Measurements from ENCODE around the gene PROKR2.

Gene PROKR2

GRCh38 chr20:5297280-5298004 lies 19.3 kb downstream of the PROKR2 start:
- TF ChIP-seq, protein P1, sequence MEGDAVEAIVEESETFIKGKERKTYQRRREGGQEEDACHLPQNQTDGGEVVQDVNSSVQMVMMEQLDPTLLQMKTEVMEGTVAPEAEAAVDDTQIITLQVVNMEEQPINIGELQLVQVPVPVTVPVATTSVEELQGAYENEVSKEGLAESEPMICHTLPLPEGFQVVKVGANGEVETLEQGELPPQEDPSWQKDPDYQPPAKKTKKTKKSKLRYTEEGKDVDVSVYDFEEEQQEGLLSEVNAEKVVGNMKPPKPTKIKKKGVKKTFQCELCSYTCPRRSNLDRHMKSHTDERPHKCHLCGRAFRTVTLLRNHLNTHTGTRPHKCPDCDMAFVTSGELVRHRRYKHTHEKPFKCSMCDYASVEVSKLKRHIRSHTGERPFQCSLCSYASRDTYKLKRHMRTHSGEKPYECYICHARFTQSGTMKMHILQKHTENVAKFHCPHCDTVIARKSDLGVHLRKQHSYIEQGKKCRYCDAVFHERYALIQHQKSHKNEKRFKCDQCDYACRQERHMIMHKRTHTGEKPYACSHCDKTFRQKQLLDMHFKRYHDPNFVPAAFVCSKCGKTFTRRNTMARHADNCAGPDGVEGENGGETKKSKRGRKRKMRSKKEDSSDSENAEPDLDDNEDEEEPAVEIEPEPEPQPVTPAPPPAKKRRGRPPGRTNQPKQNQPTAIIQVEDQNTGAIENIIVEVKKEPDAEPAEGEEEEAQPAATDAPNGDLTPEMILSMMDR (IDR thresholded peaks at IDR 0.05; ENCODE audit: low read depth, low read length, missing control alignments) = no peak
- peak; percentile 10 for DNase-seq (ENCODE audit: extremely low read depth, low read depth)
- H3K4me3 ChIP-seq (replicated peaks; ENCODE audit: low read depth, low read length) = no peak overlapping the region

DNA sequence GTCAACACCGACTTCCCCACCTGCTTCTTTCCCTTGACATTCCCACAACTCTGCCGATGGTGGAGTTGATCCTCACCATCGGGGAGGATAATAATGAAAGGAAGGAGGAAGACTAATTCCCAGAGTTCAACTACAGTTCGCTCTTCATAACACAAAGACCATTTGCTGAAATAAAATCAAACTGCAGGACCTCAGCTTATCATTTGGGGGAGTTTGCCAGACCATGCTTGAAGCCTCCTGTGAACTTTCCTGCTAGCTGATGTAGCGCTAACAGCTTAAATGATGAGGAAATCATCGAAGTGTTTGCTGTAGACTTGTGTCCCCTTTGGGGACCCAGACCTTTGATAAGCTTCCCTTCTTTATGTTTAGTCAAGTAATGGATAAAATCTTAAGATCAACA lies 26.2 kb downstream of the PROKR2 start:
- H3K4me3 ChIP-seq (replicated peaks; ENCODE audit: low read depth, low read length) = no peak overlapping the region
- TF ChIP-seq, protein P1 (IDR thresholded peaks at IDR 0.05; ENCODE audit: low read depth, low read length, missing control alignments) = no peak
- DNase-seq (ENCODE audit: extremely low read depth, low read depth) = no peak

DNA sequence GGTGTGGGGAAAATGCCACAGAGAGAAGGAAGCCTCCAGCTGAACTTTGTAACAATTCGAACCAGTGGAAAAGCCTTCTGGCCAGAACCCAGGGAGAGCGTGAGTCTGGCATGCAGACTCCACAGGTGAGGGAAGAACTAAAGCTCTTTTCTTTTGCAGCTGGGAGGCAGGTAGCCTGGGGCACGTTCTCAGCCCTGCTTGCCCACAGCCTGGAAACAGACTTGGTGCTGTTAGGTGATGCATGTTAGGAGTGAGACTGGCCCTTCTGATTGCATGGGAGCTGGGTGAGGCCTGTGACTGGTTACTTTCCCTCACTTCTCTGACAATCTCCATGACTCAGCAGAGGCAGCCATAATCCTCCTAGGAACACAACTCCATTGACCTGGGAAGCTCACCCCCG lies 34.2 kb downstream of the PROKR2 start:
- TF ChIP-seq, protein P1 (IDR thresholded peaks at IDR 0.05; ENCODE audit: low read depth, low read length, missing control alignments) = no peak
- DNase-seq (ENCODE audit: extremely low read depth, low read depth) = no peak
- H3K4me3 ChIP-seq (replicated peaks; ENCODE audit: low read depth, low read length) = no peak overlapping the region

DNA sequence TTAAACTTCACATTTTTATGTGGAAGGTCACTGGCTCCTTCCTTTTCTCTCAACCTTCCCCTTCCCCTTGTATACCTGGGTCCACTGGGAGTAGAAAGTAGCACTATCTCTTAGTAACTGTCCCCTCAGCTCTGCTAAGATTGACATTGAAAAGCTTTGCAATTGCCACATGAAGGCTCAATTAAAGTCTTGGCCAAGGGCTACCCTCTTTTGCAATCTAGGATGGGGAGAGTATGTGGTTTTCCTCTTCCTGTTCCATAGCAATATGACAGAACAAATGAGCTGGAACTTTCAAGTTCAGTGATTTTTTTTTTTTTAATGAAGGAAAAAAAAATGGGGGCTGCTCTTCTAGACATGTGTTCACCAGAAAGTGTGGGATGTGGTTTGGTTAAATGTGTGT lies 37.1 kb downstream of the PROKR2 start:
- no peak overlapping the region for H3K4me3 ChIP-seq (replicated peaks; ENCODE audit: low read depth, low read length)
- no peak for DNase-seq (ENCODE audit: extremely low read depth, low read depth)
- TF ChIP-seq, protein P1 (IDR thresholded peaks at IDR 0.05; ENCODE audit: low read depth, low read length, missing control alignments) = no peak

- H3K4me3 ChIP-seq (replicated peaks; ENCODE audit: low read depth, low read length) = no peak overlapping the region
- no peak for DNase-seq (ENCODE audit: extremely low read depth, low read depth)
- TF ChIP-seq, protein P1 (IDR thresholded peaks at IDR 0.05; ENCODE audit: low read depth, low read length, missing control alignments) = no peak
These were observed 44.5 kb downstream of the PROKR2 start for GRCh38 chr20:5272268-5272667.

DNA sequence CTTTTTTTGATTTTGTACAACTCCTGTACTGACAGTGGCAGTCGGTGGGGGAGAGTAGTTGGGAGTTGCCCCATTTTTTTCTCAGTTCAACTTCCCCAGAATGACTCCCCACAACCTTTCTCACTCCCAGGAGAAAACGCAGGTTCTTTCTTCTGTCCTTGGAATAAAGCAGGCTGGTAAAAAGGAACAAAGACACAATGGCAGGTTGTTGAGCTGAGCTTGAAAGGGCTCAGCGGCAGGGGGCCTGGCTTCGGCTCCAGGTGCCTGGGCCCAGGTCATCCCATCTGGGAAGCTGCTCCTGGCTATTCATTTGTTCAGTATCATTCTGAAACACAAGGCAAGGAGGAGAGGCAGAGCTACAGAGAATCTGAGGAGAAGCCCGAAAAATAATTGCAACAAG lies 46.2 kb downstream of the PROKR2 start:
- TF ChIP-seq, protein P1 (IDR thresholded peaks at IDR 0.05; ENCODE audit: low read depth, low read length, missing control alignments) = no peak
- no peak overlapping the region for H3K4me3 ChIP-seq (replicated peaks; ENCODE audit: low read depth, low read length)
- no peak for DNase-seq (ENCODE audit: extremely low read depth, low read depth)

DNA sequence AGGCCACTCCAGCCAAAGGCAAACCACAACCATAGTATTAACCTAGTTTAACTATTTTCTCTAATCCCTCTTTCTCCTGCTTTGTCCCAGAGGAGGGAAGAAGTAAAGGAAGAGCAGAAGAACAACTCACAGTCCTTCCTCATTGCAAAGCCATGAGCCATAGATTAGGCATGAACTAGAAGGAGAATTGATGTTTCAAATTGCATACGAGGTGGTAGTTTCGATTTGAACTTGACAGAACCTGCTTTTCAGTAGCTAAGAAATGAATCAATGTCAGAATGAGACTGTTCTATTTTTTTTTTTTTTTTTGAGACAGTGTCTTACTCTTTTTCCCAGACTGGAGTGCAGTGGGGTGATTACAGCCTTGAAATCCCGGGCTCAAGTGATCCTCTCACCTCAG lies 48.3 kb downstream of the PROKR2 start:
- TF ChIP-seq, protein P1 (IDR thresholded peaks at IDR 0.05; ENCODE audit: low read depth, low read length, missing control alignments) = no peak
- no peak for DNase-seq (ENCODE audit: extremely low read depth, low read depth)
- H3K4me3 ChIP-seq (replicated peaks; ENCODE audit: low read depth, low read length) = no peak overlapping the region
